BJ (cell line): ENCODE data around the gene PAK2. TPM values are rescaled to one million over a fixed set of nuclear protein-coding genes. Genes with fewer than 3 reads are reported as not detected.

ENCODE experiments used
- CTCF ChIA-PET: fragments of 350-600 bp; formaldehyde crosslinking; extraction: SDS; loops from one replicate; lab custom pipeline; 2021; ENCODE audit warnings: antibody characterized with exemption, inconsistent platforms; lab: Yijun Ruan, JAX
- POLR2A ChIA-PET: fragments of 300-600 bp; sonication (Branson Sonifier 250); formaldehyde crosslinking; extraction: SDS; loops from one replicate; lab custom pipeline; 2021; ENCODE audit warnings: antibody characterized with exemption; lab: Charles Lee
- DNase-seq: peaks from one replicate; pipeline ENCODE4 v3.0.0-alpha.2; 2011; ENCODE audit warnings: low read depth
- H3K27me3 ChIP-seq: 2 replicates; pipeline ENCODE4 v1.6.0; 2011; ENCODE audit warnings: low read length; ENCODE audit not compliant: control insufficient read depth, insufficient read depth
- H3K36me3 ChIP-seq: 2 replicates; pipeline ENCODE4 v1.5.1; 2011; ENCODE audit warnings: low read length; ENCODE audit not compliant: control insufficient read depth, insufficient read depth
- H3K4me3 ChIP-seq: 2 replicates; pipeline ENCODE4 v1.5.1; 2011; ENCODE audit warnings: low read depth, mild to moderate bottlenecking, control low read depth, low read length
- CTCF ChIP-seq: IDR thresholded peaks from 2 replicates; pipeline ENCODE4 v1.5.1; 2011; ENCODE audit warnings: low read depth, mild to moderate bottlenecking, control low read depth, inconsistent platforms, low read length, moderate library complexity; ENCODE audit not compliant: insufficient read depth
- polyA plus RNA-seq: library from polyadenylated mRNA; depleted of rRNA; stranded (reverse); fragments of >200 nt; gene quantifications from 2 replicates; pipeline ENCODE4 v1.2.3, GENCODE V29; 2011

The PAK2 gene
- polyA plus RNA-seq, 1 experiment: 31.7 TPM

- CTCF ChIA-PET: no interaction called here
- no peak overlapping the region for H3K4me3 ChIP-seq
- POLR2A ChIA-PET: no interaction called here
- no peaks in the 10 kb centered on the region for H3K27me3 ChIP-seq
- DNase-seq: peak; percentile 64
- TF ChIP-seq CTCF: no peak
- no peaks in the 10 kb centered on the region for H3K36me3 ChIP-seq
Observed at GRCh38 chr3:196793246-196793645, 53.6 kb downstream of the PAK2 start.

GRCh38 chr3:196794467-196794866, 54.8 kb downstream of the PAK2 start:
- TF ChIP-seq CTCF: no peak
- Histone ChIP-seq H3K4me3 (no peak overlapping the region), H3K36me3 (no peaks in the 10 kb centered on the region), H3K27me3 (no peaks in the 10 kb centered on the region)
- DNase-seq: no peak
- ChIA-PET POLR2A (no interaction called here), CTCF (no interaction called here)

- ChIA-PET POLR2A (no interaction called here), CTCF (no interaction called here)
- no peak overlapping the region for H3K4me3 ChIP-seq
- H3K27me3 ChIP-seq: no peaks in the 10 kb centered on the region
- no peak for TF ChIP-seq CTCF
- H3K36me3 ChIP-seq: no peaks in the 10 kb centered on the region
- no peak for DNase-seq
Observed at GRCh38 chr3:196796317-196796716, 56.7 kb downstream of the PAK2 start.

- ChIA-PET CTCF (no interaction called here), POLR2A (no interaction called here)
- no peak for DNase-seq
- H3K27me3 ChIP-seq: no peaks in the 10 kb centered on the region
- no peaks in the 10 kb centered on the region for H3K36me3 ChIP-seq
- TF ChIP-seq CTCF: no peak
- H3K4me3 ChIP-seq: no peak overlapping the region
Observed at GRCh38 chr3:196800742-196801434, 61.2 kb downstream of the PAK2 start.

- H3K36me3 ChIP-seq: peaks cover 4% of the 10 kb centered on the region
- no peak for TF ChIP-seq CTCF
- DNase-seq: no peak
- ChIA-PET POLR2A (no interaction called here), CTCF (no interaction called here)
- H3K4me3 ChIP-seq: no peak overlapping the region
- H3K27me3 ChIP-seq: no peaks in the 10 kb centered on the region
Observed at GRCh38 chr3:196803891-196804468, 64.3 kb downstream of the PAK2 start.
